HG03457 (cell line): ENCODE data around the gene PTPN11.
"Not testable (repeated sequence)": the region's sequence is repeated elsewhere in the genome, so short reads cannot be mapped to it uniquely, and the experiment has no call there.

Experiments
- ATAC-seq: cut with Tn5 transposase; IDR thresholded peaks from one replicate; pipeline ENCODE4 v1.9.1; 2021; ENCODE audit warnings: moderate number of reproducible peaks; ENCODE audit not compliant: unreplicated experiment

Gene PTPN11

GRCh38 chr12:112447106-112447505 is 28.4 kb downstream of the PTPN11 start:
- no peak for ATAC-seq

DNA sequence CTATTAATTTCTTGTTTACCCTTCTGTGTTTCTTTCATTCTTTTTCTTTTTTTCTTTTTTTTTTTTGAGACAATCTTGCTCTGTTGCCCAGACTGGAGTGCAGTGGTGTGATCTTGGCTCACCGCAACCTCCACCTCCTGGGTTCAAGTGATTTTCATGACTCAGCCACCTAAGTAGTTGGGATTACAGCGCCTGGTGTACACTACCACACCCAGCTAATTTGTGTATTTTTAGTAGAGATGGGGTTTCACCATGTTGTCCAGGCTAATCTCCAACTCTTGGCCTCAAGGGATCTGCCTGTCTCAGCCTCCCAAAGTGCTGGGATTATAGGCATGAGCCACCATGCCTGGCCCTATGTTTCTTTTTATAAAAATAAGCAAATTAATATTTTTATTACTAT is 29.4 kb downstream of the PTPN11 start:
- not testable (repeated sequence) for ATAC-seq

DNA sequence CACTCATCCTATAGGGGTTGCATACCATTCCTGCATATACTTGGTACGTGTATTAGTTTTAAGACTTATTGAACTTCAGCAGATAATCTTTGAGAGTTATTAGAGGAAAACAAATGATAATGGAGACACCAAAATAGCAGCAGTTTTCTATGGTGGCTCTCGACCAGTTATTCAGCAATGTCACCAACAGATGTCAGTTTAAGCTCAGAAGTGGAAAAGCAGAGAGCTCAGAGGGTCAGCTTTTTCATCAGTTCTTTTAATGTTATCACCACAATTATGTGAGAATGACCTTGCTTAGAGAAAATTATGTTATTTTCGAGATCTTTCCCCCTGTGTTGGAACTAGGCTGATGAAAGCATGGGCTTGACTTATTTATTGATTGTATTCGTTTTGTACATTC is 32.0 kb downstream of the PTPN11 start:
- ATAC-seq, result no peak

DNA sequence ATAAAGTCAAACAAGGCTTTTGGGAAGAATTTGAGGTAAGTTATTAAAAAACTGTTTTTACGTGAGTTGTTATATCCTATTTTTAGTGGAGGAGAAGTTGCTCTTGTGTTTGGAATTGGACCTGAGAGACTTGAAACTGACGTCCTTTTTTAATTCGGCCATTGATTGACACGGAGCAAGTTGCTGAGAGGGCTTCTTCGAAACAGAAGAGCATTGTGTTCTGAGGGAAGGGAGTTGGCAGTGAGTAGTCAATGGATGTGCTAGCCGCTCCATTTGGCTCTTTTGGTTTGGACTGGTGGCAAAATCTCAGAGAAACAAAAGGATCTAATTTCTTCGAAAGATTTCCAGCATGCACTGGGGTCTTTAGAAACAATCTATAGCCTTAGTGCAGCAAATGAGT is 37.3 kb downstream of the PTPN11 start:
- ATAC-seq, result no peak

DNA sequence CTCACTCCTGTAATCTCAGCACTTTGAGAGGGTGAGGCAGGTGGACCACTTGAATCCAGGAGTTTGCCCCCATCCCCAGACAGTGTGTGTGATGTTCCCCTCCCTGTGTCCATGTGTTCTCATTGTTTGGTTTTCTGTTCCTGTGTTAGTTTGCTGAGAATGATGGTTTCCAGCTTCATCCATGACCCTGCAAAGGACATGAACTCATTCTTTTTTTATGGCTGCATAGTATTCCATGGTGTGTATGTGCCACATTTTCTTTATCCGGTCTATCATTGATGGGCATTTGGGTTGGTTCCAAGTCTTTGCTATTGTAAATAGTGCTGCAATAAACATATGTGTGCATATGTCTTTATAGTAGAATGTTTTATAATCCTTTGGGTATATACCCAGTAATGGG is 38.4 kb downstream of the PTPN11 start:
- ATAC-seq, result not testable (repeated sequence)

DNA sequence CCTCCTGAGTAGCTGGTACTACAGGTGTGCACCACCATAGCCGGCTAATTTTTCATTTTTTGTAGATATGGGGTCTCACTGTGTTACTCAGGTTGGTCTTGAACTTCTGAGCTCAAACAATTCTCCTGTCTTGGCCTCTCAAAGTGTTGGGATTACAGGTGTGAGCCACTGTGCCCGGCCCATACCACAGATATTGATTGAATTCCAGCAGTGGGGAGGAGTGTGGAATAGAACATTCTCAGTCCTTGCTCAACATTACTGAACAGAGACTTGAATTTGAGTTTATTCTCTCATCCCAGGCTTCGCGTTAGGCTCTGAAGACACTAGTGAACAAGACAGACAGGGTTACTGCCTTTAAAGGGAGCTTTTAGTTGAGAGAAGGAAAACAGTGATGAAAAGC is 39.6 kb downstream of the PTPN11 start:
- ATAC-seq, result no peak

GRCh38 chr12:112458751-112459150 is 40.0 kb downstream of the PTPN11 start:
- no peak for ATAC-seq

DNA sequence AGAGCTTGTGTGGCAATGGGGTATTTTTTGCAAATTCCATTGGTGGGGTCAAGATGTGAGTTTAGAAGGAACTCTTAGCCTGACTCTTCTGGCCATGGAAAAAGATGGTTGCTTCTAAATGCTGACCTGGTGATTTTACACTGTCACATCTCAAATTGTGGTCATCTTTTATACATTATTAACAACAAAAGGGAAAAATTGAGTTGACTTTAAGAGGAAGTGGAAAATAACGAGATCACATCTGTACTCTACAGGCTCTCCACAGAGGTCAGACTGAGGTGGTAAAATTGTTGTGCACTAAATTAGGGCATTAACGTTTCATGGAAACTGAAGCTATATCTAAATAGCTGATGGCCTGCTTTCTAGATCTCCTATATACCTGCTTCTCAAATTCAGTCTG is 44.7 kb downstream of the PTPN11 start:
- ATAC-seq, result no peak

DNA sequence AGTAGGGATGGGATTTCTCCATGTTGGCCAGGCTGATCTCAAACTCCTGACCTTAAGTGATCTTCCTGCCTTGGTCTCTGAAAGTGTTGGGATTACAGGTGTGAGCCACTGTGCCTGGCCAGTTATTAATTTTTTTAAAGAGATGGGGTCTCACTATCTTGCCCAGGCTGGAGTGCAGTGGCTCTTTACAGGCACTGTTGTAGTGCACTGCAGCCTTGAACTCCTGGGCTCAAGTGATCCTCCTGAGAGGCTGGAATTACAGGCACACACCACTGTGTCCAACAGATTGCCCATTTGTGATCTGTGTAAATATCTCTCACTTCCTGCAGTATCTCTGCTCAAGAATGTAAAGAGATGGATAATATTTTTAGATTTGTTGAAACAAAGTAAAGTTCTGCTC is 45.9 kb downstream of the PTPN11 start:
- ATAC-seq, result no peak

GRCh38 chr12:112466011-112466422 is 47.3 kb downstream of the PTPN11 start:
- no peak for ATAC-seq

- ATAC-seq, result no peak
These were observed 48.1 kb downstream of the PTPN11 start for GRCh38 chr12:112466835-112467234.

GRCh38 chr12:112468046-112468445 is 49.3 kb downstream of the PTPN11 start:
- no peak for ATAC-seq

- ATAC-seq, result no peak
These were observed 54.3 kb downstream of the PTPN11 start for GRCh38 chr12:112473056-112473455.

DNA sequence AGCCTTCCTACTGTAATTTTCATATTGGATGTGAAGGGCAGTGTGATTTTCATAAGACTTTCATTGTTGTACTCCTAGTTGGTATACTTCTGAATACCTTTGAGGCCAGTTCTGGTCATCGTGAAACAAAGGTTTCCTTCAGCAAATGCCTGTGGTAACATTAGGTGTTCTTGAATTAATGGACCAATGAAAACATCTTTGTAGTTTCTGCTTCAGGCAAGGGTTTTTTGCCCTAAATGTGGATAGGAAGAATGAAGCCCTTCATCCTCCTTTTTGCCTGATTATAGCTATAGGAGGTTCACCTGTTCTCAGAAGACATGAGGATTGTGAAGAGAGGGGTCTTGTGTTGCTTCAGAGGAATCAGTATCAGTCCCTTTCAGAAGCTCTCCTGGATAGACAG is 60.7 kb downstream of the PTPN11 start:
- no peak for ATAC-seq

GRCh38 chr12:112480931-112481330 is 62.2 kb downstream of the PTPN11 start:
- ATAC-seq, result no peak

DNA sequence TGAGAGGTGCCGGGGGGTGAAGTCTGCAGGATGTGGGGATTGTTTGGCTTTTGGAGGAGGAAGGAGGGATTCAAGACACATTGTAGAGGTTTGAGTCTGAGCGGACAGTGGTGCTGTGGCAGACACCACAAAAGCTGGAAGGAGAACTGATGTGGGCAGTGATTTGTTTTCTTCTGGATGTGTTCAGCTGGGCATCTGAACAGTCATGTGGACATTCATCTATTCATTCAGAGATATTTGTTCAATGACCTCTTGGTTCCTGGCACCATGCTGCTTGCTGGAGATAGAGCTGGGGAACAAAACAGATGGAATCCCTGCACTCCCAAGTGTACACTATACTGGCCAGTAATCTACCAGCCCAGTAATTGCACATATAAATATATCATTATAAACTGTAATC is 64.0 kb downstream of the PTPN11 start:
- ATAC-seq, result no peak

DNA sequence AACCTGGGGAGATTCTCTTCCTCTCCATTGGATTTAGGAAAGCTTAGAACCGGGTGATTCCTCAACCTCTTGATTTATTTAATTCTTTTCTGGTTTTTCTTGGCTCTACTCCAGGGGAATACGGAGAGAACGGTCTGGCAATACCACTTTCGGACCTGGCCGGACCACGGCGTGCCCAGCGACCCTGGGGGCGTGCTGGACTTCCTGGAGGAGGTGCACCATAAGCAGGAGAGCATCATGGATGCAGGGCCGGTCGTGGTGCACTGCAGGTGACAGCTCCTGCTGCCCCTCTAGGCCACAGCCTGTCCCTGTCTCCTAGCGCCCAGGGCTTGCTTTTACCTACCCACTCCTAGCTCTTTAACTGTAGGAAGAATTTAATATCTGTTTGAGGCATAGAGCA is 67.6 kb downstream of the PTPN11 start:
- ATAC-seq, result no peak

- ATAC-seq, result no peak
These were observed 69.6 kb downstream of the PTPN11 start for GRCh38 chr12:112488257-112488876.

- no peak for ATAC-seq
These were observed 70.7 kb downstream of the PTPN11 start for GRCh38 chr12:112489456-112489855.

DNA sequence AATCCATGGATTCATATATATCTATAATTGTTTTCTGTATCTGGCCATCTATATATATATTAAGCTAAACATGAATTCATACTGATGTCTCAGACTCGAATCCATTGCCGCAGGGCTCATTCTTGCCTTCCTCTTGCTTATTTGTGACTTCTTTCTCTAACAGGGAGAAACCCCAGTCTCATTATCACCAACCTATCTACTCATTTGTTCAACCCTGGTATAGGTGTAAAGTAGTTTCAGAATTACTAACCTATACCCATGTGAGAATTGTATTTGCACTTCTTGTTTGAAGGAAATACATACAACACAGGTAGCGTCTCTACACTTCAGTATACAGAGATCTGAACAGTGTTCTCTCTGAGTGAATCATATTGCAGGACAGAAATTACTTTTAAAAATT is 77.7 kb downstream of the PTPN11 start:
- ATAC-seq, result no peak

GRCh38 chr12:112498580-112498979 is 79.8 kb downstream of the PTPN11 start:
- no peak for ATAC-seq

GRCh38 chr12:112503512-112503911 is 84.8 kb downstream of the PTPN11 start:
- ATAC-seq, result no peak

DNA sequence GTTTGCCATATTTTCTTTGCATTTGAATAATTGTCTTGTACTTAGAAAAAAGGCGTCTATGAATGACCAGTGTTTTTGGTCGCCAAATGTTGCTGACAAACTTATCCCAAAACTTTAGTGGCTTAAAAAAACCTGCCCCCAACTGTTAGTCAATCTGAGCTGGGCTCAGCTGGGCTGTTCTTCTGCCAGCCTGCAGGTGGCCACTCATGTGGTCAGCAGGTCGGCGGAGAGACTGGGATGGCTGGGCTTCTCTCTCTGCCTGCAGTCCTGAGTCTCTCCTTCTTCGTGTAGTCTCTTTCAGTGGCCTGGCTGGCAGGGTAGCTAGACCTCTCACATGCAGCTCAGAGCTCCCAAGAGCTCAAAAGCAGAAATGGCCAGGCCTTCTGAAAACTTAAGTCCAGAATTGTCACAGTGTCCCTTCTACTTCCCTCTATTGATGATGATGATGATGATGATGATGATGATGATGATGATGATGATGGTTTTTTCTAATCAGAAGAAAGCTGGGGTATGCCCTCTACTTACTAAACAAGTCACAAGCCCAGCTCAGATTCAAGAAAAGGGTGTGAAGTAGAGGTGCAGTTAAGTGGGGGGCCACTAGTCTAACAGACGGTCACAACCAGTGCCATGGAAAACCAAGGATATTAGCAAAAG is 87.9 kb downstream of the PTPN11 start:
- ATAC-seq, result no peak
